Measurements from ENCODE around the gene AFAP1L1.
"Not testable (repeated sequence)": the region's sequence is repeated elsewhere in the genome, so short reads cannot be mapped to it uniquely, and the experiment has no call there.

Gene AFAP1L1

DNA sequence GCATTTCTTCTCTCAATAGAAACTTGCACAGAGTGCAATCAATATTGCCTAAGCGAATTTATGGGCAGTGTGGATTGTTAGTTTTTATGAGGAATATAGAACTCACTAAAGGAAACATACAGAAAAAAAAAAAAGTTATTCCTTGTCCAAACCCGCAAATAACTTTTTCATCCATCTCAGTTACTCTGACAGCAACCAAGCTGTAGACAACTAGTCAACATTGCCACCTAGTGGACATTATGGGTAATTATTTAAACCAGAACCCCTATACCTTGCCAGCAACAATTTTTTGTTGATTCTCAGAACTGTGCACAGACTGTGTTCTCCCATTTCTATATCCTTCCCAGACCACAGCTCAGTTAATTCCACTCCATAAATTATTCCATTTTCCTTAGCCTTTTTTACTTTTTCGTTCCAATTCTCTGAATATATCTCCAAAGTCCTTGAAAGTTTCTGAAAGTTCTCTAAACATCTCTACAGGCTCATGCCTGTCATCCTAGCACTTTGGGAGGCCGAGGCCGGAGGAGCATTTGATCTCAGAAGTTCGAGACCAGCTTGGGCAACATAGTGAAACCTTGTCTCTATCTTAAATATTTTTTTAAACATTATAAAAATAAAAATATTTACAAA, 2.6 kb upstream of the AFAP1L1 start:
- peak; percentile 48 for TF ChIP-seq CTCF (IDR thresholded peaks at IDR 0.05; ENCODE audit: low read depth, low read length, missing control alignments)
- DNase-seq (ENCODE audit: extremely low read depth, low read depth) = peak; percentile 51

GRCh38 chr5:149271195-149271715, 404 bp upstream of the AFAP1L1 start:
- no peak for TF ChIP-seq CTCF (IDR thresholded peaks at IDR 0.05; ENCODE audit: low read depth, low read length, missing control alignments)
- H3K4me3 ChIP-seq (replicated peaks; ENCODE audit: low read depth, low read length) = peak overlapping the region; percentile 54
- DNase-seq (ENCODE audit: extremely low read depth, low read depth) = no peak

More for the DNA sequence above, 2.6 kb upstream of the AFAP1L1 start:
- H3K4me3 ChIP-seq (replicated peaks; ENCODE audit: low read depth, low read length) = no peak overlapping the region

- peak overlapping the region; percentile 54 for H3K4me3 ChIP-seq (replicated peaks; ENCODE audit: low read depth, low read length)
- not testable (repeated sequence) for DNase-seq (ENCODE audit: extremely low read depth, low read depth)
Observed at GRCh38 chr5:149272781-149273180, 1.1 kb downstream of the AFAP1L1 start.

DNA sequence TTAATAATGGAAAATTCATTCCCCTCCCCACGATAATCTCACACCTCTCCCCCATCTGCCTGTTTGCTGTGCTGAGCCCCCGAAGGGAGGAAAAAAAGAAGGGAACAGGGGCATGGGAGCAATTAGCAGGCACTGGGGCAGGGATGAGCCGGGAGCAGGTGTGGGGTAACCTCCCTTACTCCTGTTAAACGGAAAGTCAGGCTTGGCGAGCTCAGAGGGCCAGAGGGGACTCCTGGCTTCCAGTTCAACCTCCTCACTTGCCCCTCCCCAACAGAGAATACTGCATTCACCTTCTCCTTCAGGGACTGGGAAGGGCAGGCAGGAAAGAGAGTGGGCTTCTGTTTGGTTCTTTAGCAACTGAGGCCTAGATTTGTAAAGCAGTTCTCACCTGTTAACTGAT, 1.6 kb downstream of the AFAP1L1 start:
- TF ChIP-seq CTCF (IDR thresholded peaks at IDR 0.05; ENCODE audit: low read depth, low read length, missing control alignments) = no peak
- H3K4me3 ChIP-seq (replicated peaks; ENCODE audit: low read depth, low read length) = peak overlapping the region; percentile 54
- no peak for DNase-seq (ENCODE audit: extremely low read depth, low read depth)

DNA sequence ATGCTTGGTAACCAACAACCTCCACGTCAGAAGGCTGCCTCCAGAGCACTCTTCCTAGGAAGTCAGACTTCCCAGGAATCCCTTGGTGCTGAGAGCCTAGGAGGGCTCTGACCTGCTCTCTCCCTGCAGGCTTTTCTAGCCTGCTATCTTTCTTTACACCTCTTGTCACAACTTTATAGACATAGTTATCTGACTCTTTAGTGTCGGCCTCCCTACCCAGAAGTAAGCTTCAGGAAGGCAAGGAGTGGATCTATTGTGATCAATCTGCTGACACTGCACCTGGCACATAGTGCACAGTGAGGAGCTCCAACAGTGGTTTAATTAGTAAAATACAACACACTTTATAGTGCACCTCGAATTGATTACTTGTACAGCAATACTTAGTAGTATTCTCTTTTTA, 2.3 kb downstream of the AFAP1L1 start:
- no peak overlapping the region for H3K4me3 ChIP-seq (replicated peaks; ENCODE audit: low read depth, low read length)
- DNase-seq (ENCODE audit: extremely low read depth, low read depth) = no peak
- TF ChIP-seq CTCF (IDR thresholded peaks at IDR 0.05; ENCODE audit: low read depth, low read length, missing control alignments) = no peak

DNA sequence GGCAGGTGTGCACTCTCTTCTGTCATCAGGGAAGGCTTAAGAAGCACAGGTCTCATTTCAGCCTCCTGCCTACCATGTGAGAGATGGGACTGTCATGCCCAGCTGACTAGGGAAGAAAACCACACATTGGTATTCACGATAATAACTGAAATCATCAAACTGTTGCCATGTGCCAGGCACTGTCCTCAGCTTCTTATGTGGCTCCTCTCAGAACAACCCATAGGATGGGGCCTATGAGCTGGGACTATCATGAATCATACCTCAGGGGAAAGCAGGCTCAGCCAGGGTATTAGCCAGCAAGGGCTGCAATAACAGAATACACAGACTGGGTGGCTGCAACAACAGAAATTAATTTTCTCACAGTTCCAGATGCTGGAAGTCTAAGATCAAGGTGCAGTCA, 3.3 kb downstream of the AFAP1L1 start:
- no peak for DNase-seq (ENCODE audit: extremely low read depth, low read depth)
- TF ChIP-seq CTCF (IDR thresholded peaks at IDR 0.05; ENCODE audit: low read depth, low read length, missing control alignments) = no peak
- no peak overlapping the region for H3K4me3 ChIP-seq (replicated peaks; ENCODE audit: low read depth, low read length)

GRCh38 chr5:149277801-149278200, 6.1 kb downstream of the AFAP1L1 start:
- H3K4me3 ChIP-seq (replicated peaks; ENCODE audit: low read depth, low read length) = no peak overlapping the region
- no peak for TF ChIP-seq CTCF (IDR thresholded peaks at IDR 0.05; ENCODE audit: low read depth, low read length, missing control alignments)
- DNase-seq (ENCODE audit: extremely low read depth, low read depth) = no peak

All from HFF-Myc (cell line).